ENCODE results near the gene PPP2R5B. TPM values are rescaled to one million over a fixed set of nuclear protein-coding genes. Genes with fewer than 3 reads are reported as not detected.

The PPP2R5B gene
- total RNA-seq, 1 experiment from 2014 or later = 38.0 TPM

- H3K36me3 Mint-ChIP-seq (ENCODE audit: insufficient read depth, unreplicated experiment) = peaks cover 9% of the 10 kb centered on the region
- no peaks in the 10 kb centered on the region for H3K4me1 Mint-ChIP-seq (ENCODE audit: insufficient read depth, unreplicated experiment)
- BruUV-seq (replicated peaks) = no TSS peak
- H3K4me3 Mint-ChIP-seq (ENCODE audit: unreplicated experiment) = no peak overlapping the region
- POLR2A ChIA-PET = interaction anchor here (0.7 to 1.1 kb wide), 3 partner anchors 17 to 593 kb away, joined by 3 read pairs; no protein-coding TSS in a partner anchor
- no peaks in the 10 kb centered on the region for H3K9me3 Mint-ChIP-seq (ENCODE audit: unreplicated experiment)
- TF ChIP-seq, protein P1, sequence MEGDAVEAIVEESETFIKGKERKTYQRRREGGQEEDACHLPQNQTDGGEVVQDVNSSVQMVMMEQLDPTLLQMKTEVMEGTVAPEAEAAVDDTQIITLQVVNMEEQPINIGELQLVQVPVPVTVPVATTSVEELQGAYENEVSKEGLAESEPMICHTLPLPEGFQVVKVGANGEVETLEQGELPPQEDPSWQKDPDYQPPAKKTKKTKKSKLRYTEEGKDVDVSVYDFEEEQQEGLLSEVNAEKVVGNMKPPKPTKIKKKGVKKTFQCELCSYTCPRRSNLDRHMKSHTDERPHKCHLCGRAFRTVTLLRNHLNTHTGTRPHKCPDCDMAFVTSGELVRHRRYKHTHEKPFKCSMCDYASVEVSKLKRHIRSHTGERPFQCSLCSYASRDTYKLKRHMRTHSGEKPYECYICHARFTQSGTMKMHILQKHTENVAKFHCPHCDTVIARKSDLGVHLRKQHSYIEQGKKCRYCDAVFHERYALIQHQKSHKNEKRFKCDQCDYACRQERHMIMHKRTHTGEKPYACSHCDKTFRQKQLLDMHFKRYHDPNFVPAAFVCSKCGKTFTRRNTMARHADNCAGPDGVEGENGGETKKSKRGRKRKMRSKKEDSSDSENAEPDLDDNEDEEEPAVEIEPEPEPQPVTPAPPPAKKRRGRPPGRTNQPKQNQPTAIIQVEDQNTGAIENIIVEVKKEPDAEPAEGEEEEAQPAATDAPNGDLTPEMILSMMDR (IDR thresholded peaks at IDR 0.05; ENCODE audit: unreplicated experiment) = peak; percentile 91
- DNase-seq (ENCODE audit: unreplicated experiment) = peak; percentile 79
- no peaks in the 10 kb centered on the region for H3K27me3 Mint-ChIP-seq (ENCODE audit: insufficient read depth, unreplicated experiment)
- CTCF ChIA-PET = interaction anchor here (0.6 to 7.1 kb wide), 27 partner anchors 8 to 1707 kb away, joined by 3 to 93 read pairs (median 4); partner anchors contain the start of genes ATG2A and CDC42BPG
- no peak overlapping the region for H3K27ac Mint-ChIP-seq (ENCODE audit: low read depth, unreplicated experiment)
- intact Hi-C loops (cut with micrococcal nuclease) = loop anchor here (1.0 to 2.0 kb wide), 2 partner anchors 47 to 107 kb away; no protein-coding TSS in a partner anchor
These were observed 30.2 kb upstream of the PPP2R5B start for GRCh38 chr11:64894070-64894811.

DNA sequence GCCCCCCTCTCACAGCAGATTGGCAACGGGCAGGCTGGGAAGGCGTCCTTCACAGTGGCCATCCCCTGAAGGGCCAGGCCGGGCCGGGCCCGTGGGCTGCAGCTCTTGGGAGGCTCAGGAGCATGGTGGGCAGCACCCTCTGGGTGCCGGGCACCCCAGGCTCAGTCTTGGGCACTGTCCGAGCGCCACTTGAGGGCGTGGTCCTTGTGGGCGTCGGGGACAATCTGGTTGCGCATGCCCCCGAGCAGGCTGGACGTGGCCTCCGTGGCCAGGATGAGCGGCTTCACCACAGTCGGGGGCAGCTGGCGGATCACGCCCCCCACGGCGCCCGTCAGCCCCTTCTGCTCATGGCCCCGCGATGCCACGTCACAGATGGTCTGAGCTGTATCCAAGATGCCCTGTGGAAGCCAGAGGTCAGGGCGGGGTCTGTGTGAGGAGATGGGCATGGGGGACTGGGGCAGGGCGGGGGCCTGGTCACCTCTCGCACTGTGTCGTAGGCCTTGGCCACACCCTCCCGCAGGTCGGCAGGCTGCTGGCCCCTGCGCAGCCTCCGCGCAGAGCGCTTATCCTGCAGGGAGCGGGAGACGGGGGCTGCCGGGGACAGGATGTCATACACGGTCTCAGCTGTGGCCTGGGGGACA lies 29.6 kb upstream of the PPP2R5B start:
- no TSS peak for BruUV-seq (replicated peaks)
- Mint-ChIP-seq H3K36me3 (ENCODE audit: insufficient read depth, unreplicated experiment) (peaks cover 16% of the 10 kb centered on the region), H3K27ac (ENCODE audit: low read depth, unreplicated experiment) (no peak overlapping the region), H3K4me1 (ENCODE audit: insufficient read depth, unreplicated experiment) (peaks cover 1% of the 10 kb centered on the region), H3K9me3 (ENCODE audit: unreplicated experiment) (no peaks in the 10 kb centered on the region), H3K4me3 (ENCODE audit: unreplicated experiment) (no peak overlapping the region), H3K27me3 (ENCODE audit: insufficient read depth, unreplicated experiment) (no peaks in the 10 kb centered on the region)
- ChIA-PET POLR2A (interaction anchor here (1.1 kb wide), 1 partner anchor 52 kb away, joined by 3 read pairs; no protein-coding TSS in a partner anchor), CTCF (interaction anchor here (0.6 to 7.1 kb wide), 18 partner anchors 10 to 373 kb away, joined by 3 to 93 read pairs (median 4); partner anchors contain the start of genes ARL2 and ATG2A)
- intact Hi-C loops (cut with micrococcal nuclease) = loop anchor here (1.0 to 2.0 kb wide), 2 partner anchors 48 to 108 kb away; no protein-coding TSS in a partner anchor
- TF ChIP-seq, protein P1 (IDR thresholded peaks at IDR 0.05; ENCODE audit: unreplicated experiment) = no peak
- DNase-seq (ENCODE audit: unreplicated experiment) = no peak

- Mint-ChIP-seq H3K27me3 (ENCODE audit: insufficient read depth, unreplicated experiment) (no peaks in the 10 kb centered on the region), H3K4me3 (ENCODE audit: unreplicated experiment) (no peak overlapping the region), H3K9me3 (ENCODE audit: unreplicated experiment) (no peaks in the 10 kb centered on the region), H3K36me3 (ENCODE audit: insufficient read depth, unreplicated experiment) (peaks cover 29% of the 10 kb centered on the region), H3K27ac (ENCODE audit: low read depth, unreplicated experiment) (no peak overlapping the region), H3K4me1 (ENCODE audit: insufficient read depth, unreplicated experiment) (peaks cover 6% of the 10 kb centered on the region)
- POLR2A ChIA-PET = interaction anchor here (0.6 kb wide), 1 partner anchor 144 kb away, joined by 3 read pairs; no protein-coding TSS in a partner anchor
- intact Hi-C loops (cut with micrococcal nuclease) = no loop called here
- BruUV-seq (replicated peaks) = no TSS peak
- TF ChIP-seq, protein P1 (IDR thresholded peaks at IDR 0.05; ENCODE audit: unreplicated experiment) = no peak
- DNase-seq (ENCODE audit: unreplicated experiment) = no peak
- CTCF ChIA-PET = interaction anchor here (0.6 to 7.1 kb wide), 5 partner anchors 12 to 139 kb away, joined by 3 to 93 read pairs (median 4); no protein-coding TSS in a partner anchor
These were observed 28.0 kb upstream of the PPP2R5B start for GRCh38 chr11:64896448-64897022.

Measured in MCF 10A (cell line).